K562 (cell line): ENCODE results near the gene LRRC25. TPM values are rescaled to one million over a fixed set of nuclear protein-coding genes. Genes with fewer than 3 reads are reported as not detected.

Experiments
- ATF1 ChIP-seq, 2 experiments: fragments of 450-650 bp in 1 of 2; IDR thresholded peaks; 2 replicates each; pipeline ENCODE4 v1.6.1; 2016; ENCODE audit warnings: missing compliant biosample characterization in 1 of 2, missing genetic modification characterization in 1 of 2
- BDP1 ChIP-seq: IDR thresholded peaks from 3 replicates; pipeline ENCODE4 v1.6.1; 2011; ENCODE audit not compliant: insufficient read length, insufficient read depth
- CBX1 ChIP-seq: sonication (generic); IDR thresholded peaks from 2 replicates; pipeline ENCODE4 v1.6.1; 2016; ENCODE audit warnings: antibody characterized with exemption, low read depth, mild to moderate bottlenecking
- CCAR2 ChIP-seq: fragments of 200-400 bp; formaldehyde crosslinking; IDR thresholded peaks from 2 replicates; pipeline ENCODE4 v1.6.1; 2017; ENCODE audit warnings: mild to moderate bottlenecking, low read depth, low read length
- FIP1L1 ChIP-seq: fragments of 200-400 bp; formaldehyde crosslinking; IDR thresholded peaks from 2 replicates; pipeline ENCODE4 v1.6.1; 2018; ENCODE audit warnings: mild to moderate bottlenecking, low read depth, low read length; ENCODE audit not compliant: poor library complexity, severe bottlenecking
- FOXK2 ChIP-seq, 2 experiments: fragments of 450-650 bp; IDR thresholded peaks in 1 of 2; conservative IDR thresholded peaks in 1 of 2; 2 replicates each; pipeline ENCODE4 v1.6.1; 2016; ENCODE audit warnings: low read depth in 2 of 2, mild to moderate bottlenecking in 1 of 2
- HDAC2 ChIP-seq: fragments of 450-650 bp; IDR thresholded peaks from 2 replicates; pipeline ENCODE4 v1.6.1; 2016; ENCODE audit warnings: mild to moderate bottlenecking
- KDM5B ChIP-seq: fragments of 200-600 bp; sonication (generic); IDR thresholded peaks from 2 replicates; pipeline ENCODE4 v1.6.1; 2012; ENCODE audit warnings: low read depth, mild to moderate bottlenecking, moderate library complexity, low read length, control low read depth, inconsistent platforms; ENCODE audit not compliant: insufficient replicate concordance
- KLF13 ChIP-seq: fragments of 450-650 bp; IDR thresholded peaks from 2 replicates; pipeline ENCODE4 v1.6.1; 2016; ENCODE audit warnings: missing genetic modification characterization, low read depth, mild to moderate bottlenecking, missing compliant biosample characterization, moderate library complexity, borderline replicate concordance
- L3MBTL2 ChIP-seq: fragments of 450-650 bp; IDR thresholded peaks from 2 replicates; pipeline ENCODE4 v1.6.1; 2016; ENCODE audit warnings: mild to moderate bottlenecking, moderate library complexity
- MAZ ChIP-seq, 2 experiments: fragments of 450-650 bp in 1 of 2; sonication (generic) in 1 of 2; formaldehyde crosslinking; IDR thresholded peaks in 1 of 2; conservative IDR thresholded peaks in 1 of 2; 2 replicates each; pipeline versions ENCODE4 v1.4.0 to v1.5.0; 2020; ENCODE audit warnings: mild to moderate bottlenecking in 1 of 2, missing genetic modification reagents in 1 of 2
- MNT ChIP-seq, 2 experiments: fragments of 450-650 bp; conservative IDR thresholded peaks; 2 replicates each; pipeline ENCODE4 v1.6.1; 2017; ENCODE audit warnings: mild to moderate bottlenecking in 2 of 2, moderate library complexity in 2 of 2
- POLR2AphosphoS5 ChIP-seq: IDR thresholded peaks from 2 replicates; pipeline ENCODE4 v1.6.1; 2011; ENCODE audit warnings: mild to moderate bottlenecking, low read depth, low read length, moderate library complexity; ENCODE audit not compliant: control insufficient read depth, insufficient read depth
- RBM22 ChIP-seq: fragments of 200-400 bp; formaldehyde crosslinking; IDR thresholded peaks from 2 replicates; pipeline ENCODE4 v1.6.1; 2018; ENCODE audit warnings: low read length, low read depth; ENCODE audit not compliant: poor library complexity, severe bottlenecking
- SAP30 ChIP-seq: fragments of 200-600 bp; sonication (generic); IDR thresholded peaks from 2 replicates; pipeline ENCODE4 v1.6.1; 2012; ENCODE audit warnings: borderline replicate concordance, low read depth, mild to moderate bottlenecking, moderate library complexity, low read length, control low read depth, inconsistent platforms; ENCODE audit not compliant: insufficient read depth, poor library complexity, severe bottlenecking
- SOX6 ChIP-seq: fragments of 450-650 bp; IDR thresholded peaks from 2 replicates; pipeline ENCODE4 v1.6.1; 2014; ENCODE audit warnings: mild to moderate bottlenecking
- STAT5A ChIP-seq: IDR thresholded peaks from 2 replicates; pipeline ENCODE4 v1.6.1; 2012; ENCODE audit warnings: low read length, inconsistent platforms, borderline replicate concordance
- TBL1XR1 ChIP-seq, 2 experiments: IDR thresholded peaks; 2 replicates each; pipeline ENCODE4 v1.6.1; 2012; ENCODE audit warnings: improper control_type of control experiment in 2 of 2, low read length in 2 of 2, mild to moderate bottlenecking in 1 of 2
- ZBTB7A ChIP-seq: IDR thresholded peaks from 2 replicates; pipeline ENCODE4 v1.6.1; 2011; ENCODE audit warnings: low read depth, mild to moderate bottlenecking, low read length, moderate library complexity, borderline replicate concordance; ENCODE audit not compliant: control insufficient read depth
- ZNF324 ChIP-seq: fragments of 250-450 bp; sonication (Bioruptor Pico); IDR thresholded peaks from 2 replicates; pipeline ENCODE4 v1.4.0; 2020; ENCODE audit warnings: mild to moderate bottlenecking
- polyA plus RNA-seq, 8 experiments: library from polyadenylated mRNA; depleted of rRNA in 4 of 8; stranded (reverse) in 5 of 8; unstranded in 3 of 8; fragments of >200 nt; fragmentation: Nextera tagmentation in 2 of 8; fragmentation: Illumina TruSeq in 1 of 8; extraction: Ambion mirVana in 2 of 8; extraction: Trizol in 1 of 8; gene quantifications; 2 replicates each; pipeline versions ENCODE4 v1.2.1 to v1.2.3, GENCODE V29; 2011 to 2014; ENCODE audit warnings: inconsistent platforms in 1 of 8, missing spikeins in 1 of 8
- total RNA-seq, 7 experiments: library from RNA; depleted of rRNA in 6 of 7; stranded (reverse); fragments of >200 nt in 6 of 7; fragmentation: Illumina TruSeq in 2 of 7; extraction: Trizol in 2 of 7; gene quantifications; 2 replicates each; pipeline versions ENCODE4 v1.2.1 to v1.2.3, GENCODE V29; 2011 to 2021; ENCODE audit warnings: low replicate concordance in 1 of 7
- TF ChIP-seq, protein P1 (sequence below): fragments of 450-650 bp; formaldehyde crosslinking; IDR thresholded peaks from 2 replicates; pipeline ENCODE4 v1.4.0; 2020; ENCODE audit warnings: mild to moderate bottlenecking, moderate library complexity
- TF ChIP-seq, protein P2 (sequence below): fragments of 250-450 bp; sonication (Bioruptor Pico); IDR thresholded peaks from 2 replicates; pipeline ENCODE4 v1.8.0; 2021; ENCODE audit warnings: borderline replicate concordance, mild to moderate bottlenecking, moderate library complexity; ENCODE audit not compliant: poor library complexity, severe bottlenecking

The LRRC25 gene
- total and polyA plus RNA-seq, 9 of the 15 experiments (the other 6 are each of a cell fraction or from before 2014, with no cell fraction given) = 0.07 to 0.36 (median 0.10) TPM; not detected in 3

DNA sequence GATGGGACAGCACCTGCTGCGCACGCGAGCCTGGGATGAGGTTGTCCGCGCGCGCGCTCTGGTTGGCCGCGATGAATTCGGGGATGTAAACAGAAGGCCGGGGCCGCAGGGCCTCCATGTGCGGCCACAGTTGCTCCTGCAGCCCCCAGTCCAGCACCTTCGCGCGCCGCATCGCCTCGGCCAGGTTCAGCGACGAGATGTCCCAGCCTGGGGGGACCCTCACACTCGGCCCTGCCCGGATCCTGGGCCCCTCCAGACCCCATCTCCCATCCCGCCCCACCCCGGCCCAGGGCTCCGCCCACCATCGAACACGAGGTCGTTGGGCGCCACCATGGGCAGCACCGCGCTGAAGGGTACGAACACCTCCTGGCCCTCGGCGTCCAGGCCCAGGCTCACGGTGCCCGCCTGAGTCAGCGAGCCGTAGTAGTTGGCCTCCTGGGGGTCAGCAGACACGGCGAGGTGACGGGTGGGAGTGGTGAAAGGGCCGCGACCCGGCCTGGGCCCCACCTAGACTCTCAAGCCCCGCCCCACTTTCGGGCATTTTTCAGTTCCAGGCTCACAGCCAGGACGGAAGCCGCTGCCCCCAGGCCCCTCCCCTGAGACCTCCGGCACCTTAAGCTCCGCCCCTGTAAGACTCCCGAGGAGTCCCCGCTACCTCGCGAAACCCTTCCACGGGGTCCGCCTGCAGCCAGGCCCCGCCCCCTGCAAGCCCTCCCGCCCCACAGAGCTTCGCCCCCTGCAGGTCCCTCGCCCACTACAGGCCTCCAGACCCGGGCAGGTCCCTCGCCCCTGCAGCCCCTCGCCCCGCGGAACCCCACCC lies 39.5 kb upstream of the LRRC25 start (continued):
- TF ChIP-seq HDAC2 = peak; percentile 48; the same call in 1 of the 2 replicates
- peak; percentile 92 for TF ChIP-seq ZBTB7A
- peak; percentile 98 for TF ChIP-seq MNT (conservative IDR thresholded peaks at IDR 0.05)
- TF ChIP-seq, protein P1, sequence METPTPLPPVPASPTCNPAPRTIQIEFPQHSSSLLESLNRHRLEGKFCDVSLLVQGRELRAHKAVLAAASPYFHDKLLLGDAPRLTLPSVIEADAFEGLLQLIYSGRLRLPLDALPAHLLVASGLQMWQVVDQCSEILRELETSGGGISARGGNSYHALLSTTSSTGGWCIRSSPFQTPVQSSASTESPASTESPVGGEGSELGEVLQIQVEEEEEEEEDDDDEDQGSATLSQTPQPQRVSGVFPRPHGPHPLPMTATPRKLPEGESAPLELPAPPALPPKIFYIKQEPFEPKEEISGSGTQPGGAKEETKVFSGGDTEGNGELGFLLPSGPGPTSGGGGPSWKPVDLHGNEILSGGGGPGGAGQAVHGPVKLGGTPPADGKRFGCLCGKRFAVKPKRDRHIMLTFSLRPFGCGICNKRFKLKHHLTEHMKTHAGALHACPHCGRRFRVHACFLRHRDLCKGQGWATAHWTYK (CRISPR knock-in tag) = peak; percentile 34; the same call in 1 of the 2 replicates
- no peak for TF ChIP-seq CCAR2
- TF ChIP-seq CBX1 = no peak
- TF ChIP-seq MAZ (CRISPR knock-in tag; conservative IDR thresholded peaks at IDR 0.05 in 1 of 2, IDR thresholded peaks at IDR 0.05 in 1 of 2) = peak in 1 of 2 experiments; percentile 85; a peak in 3 of 4 replicates
- no peak for TF ChIP-seq ATF1 (CRISPR knock-in tag; IDR thresholded peaks at IDR 0.05)
- peak; percentile 10; the same call in 1 of the 2 replicates for TF ChIP-seq ATF1 (tag; IDR thresholded peaks at IDR 0.05)
- TF ChIP-seq KDM5B = peak; percentile 50
- peak; percentile 81; the same call in 1 of the 2 replicates for TF ChIP-seq KLF13 (tag)
- TF ChIP-seq RBM22 = peak; percentile 51
- peak; percentile 60 for TF ChIP-seq FIP1L1
- 0 out of 2 replicates have a peak, but pooled peaks have one; percentile 26 for TF ChIP-seq POLR2AphosphoS5
- peak; percentile 88 for TF ChIP-seq SAP30
- no peak; the same call in 1 of the 2 replicates for TF ChIP-seq ZNF324 (CRISPR knock-in tag)
- no peak for TF ChIP-seq STAT5A
- no peak for TF ChIP-seq BDP1
- peak; percentile 64 for TF ChIP-seq L3MBTL2
- no peak for TF ChIP-seq SOX6
- TF ChIP-seq FOXK2 (conservative IDR thresholded peaks at IDR 0.05 in 1 of 2, IDR thresholded peaks at IDR 0.05 in 1 of 2; ENCODE audit: low read depth in 2 of 2) = peak; percentile 77 to 81
- TF ChIP-seq TBL1XR1 (IDR thresholded peaks at IDR 0.05; ENCODE audit: low read length in 2 of 2) = 0 out of 4 replicates have a peak, but pooled peaks of 1 of the 2 experiments have one; percentile 7
- TF ChIP-seq, protein P2, sequence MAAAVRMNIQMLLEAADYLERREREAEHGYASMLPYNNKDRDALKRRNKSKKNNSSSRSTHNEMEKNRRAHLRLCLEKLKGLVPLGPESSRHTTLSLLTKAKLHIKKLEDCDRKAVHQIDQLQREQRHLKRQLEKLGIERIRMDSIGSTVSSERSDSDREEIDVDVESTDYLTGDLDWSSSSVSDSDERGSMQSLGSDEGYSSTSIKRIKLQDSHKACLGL (CRISPR knock-in tag) = peak; percentile 43
